Thyroid gland (tissue), 4 donors: ENCODE results near the gene ELOVL1. TPM values are rescaled to one million over a fixed set of nuclear protein-coding genes. Genes with fewer than 3 reads are reported as not detected.

Source experiments
- DNase-seq, 2 donors: peaks; one replicate each; pipeline ENCODE4 v3.0.0-alpha.2; 2019
- H3K27ac ChIP-seq, 3 donors: fragments of 200-600 bp; sonication (generic); 1 replicate in 2 of 3; 2 replicates in 1 of 3; pipeline ENCODE4 v1.5.1; 2016 to 2019; ENCODE audit warnings: mild to moderate bottlenecking in 1 of 3, moderate library complexity in 1 of 3
- H3K27me3 ChIP-seq: fragments of 200-600 bp; sonication (generic); one replicate; pipeline ENCODE4 v1.5.1; 2019
- H3K36me3 ChIP-seq, 2 donors: fragments of 200-600 bp; sonication (generic); one replicate each; pipeline ENCODE4 v1.5.1; 2016 to 2019
- H3K4me1 ChIP-seq, 2 donors: fragments of 200-600 bp; sonication (generic); one replicate each; pipeline ENCODE4 v1.5.1; 2017 to 2019
- H3K4me3 ChIP-seq, 3 donors: fragments of 200-600 bp; sonication (generic); replicated peaks in 1 of 3; 1 replicate in 2 of 3; 2 replicates in 1 of 3; pipeline ENCODE4 v1.5.1; 2016; ENCODE audit warnings: mild to moderate bottlenecking in 1 of 3
- H3K9me3 ChIP-seq: fragments of 200-600 bp; sonication (generic); one replicate; pipeline ENCODE4 v1.5.1; 2017
- POLR2A ChIP-seq, 2 donors: fragments of 450-650 bp; IDR thresholded peaks; one replicate each; pipeline ENCODE4 v1.6.1; 2017; ENCODE audit warnings: antibody characterized with exemption in 2 of 2, mild to moderate bottlenecking in 2 of 2, moderate library complexity in 1 of 2
- WGBS, 2 donors: methylation state at CpG; one replicate each; pipeline ENCODE4 v1.1.5; 2017; 5-methylcytosine and 5-hydroxymethylcytosine counted together
- intact Hi-C: fragments of 100-400 bp; cut with DNase I; formaldehyde crosslinking; loops from one replicate; pipeline ENCODE4 v1.15.1; 2023
- total RNA-seq, 4 donors: library from RNA; depleted of rRNA; stranded (reverse); fragments of >200 nt; gene quantifications; one replicate each; pipeline ENCODE4 v1.2.3, GENCODE V29; 2016
- TF ChIP-seq, protein P1 (sequence below), 6 experiments: fragments of 200-600 bp in 3 of 6; fragments of 450-650 bp in 3 of 6; sonication (generic) in 3 of 6; IDR thresholded peaks; one replicate each; pipeline ENCODE4 v1.5.1; 2016 to 2019; ENCODE audit warnings: antibody characterized with exemption in 6 of 6, mild to moderate bottlenecking in 2 of 6, inconsistent platforms in 1 of 6, moderate library complexity in 1 of 6

ELOVL1 gene
- total RNA-seq, 4 donors from 2014 or later = 70.5 to 117 (median 85.8) TPM

DNA sequence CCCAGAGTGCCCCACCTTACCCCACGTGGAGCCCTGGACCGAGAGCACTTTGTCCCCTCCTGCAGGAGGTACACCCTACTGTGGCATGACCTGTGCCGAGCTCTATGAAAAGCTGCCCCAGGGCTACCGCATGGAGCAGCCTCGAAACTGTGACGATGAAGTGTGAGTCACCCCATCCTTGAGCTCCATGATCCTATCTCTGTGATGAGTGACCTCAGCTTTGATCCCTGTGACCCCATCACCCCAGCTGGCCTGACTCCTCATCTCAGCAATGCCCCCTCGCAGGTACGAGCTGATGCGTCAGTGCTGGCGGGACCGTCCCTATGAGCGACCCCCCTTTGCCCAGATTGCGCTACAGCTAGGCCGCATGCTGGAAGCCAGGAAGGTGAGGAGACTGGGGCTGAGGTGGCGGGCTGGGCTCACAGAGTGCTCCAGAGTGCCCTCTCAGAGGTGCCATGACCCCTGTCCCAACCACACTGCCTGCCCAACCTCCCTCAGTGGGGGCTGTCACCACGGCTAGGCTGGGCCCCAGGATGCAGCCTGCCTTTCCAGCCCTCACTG is 46.4 kb downstream of the ELOVL1 start:
- TF ChIP-seq, protein P1, sequence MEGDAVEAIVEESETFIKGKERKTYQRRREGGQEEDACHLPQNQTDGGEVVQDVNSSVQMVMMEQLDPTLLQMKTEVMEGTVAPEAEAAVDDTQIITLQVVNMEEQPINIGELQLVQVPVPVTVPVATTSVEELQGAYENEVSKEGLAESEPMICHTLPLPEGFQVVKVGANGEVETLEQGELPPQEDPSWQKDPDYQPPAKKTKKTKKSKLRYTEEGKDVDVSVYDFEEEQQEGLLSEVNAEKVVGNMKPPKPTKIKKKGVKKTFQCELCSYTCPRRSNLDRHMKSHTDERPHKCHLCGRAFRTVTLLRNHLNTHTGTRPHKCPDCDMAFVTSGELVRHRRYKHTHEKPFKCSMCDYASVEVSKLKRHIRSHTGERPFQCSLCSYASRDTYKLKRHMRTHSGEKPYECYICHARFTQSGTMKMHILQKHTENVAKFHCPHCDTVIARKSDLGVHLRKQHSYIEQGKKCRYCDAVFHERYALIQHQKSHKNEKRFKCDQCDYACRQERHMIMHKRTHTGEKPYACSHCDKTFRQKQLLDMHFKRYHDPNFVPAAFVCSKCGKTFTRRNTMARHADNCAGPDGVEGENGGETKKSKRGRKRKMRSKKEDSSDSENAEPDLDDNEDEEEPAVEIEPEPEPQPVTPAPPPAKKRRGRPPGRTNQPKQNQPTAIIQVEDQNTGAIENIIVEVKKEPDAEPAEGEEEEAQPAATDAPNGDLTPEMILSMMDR (IDR thresholded peaks at IDR 0.05) = no peak
- no peak for TF ChIP-seq POLR2A (IDR thresholded peaks at IDR 0.05)
- WGBS, 2 donors = 91 to 98% methylated on average over 8 to 16 of the region's 16 CpGs
- Histone ChIP-seq H3K36me3 (peaks cover 0 to 3% of the 10 kb centered on the region in 2 donors), H3K4me1 (peaks cover 0 to under 1% of the 10 kb centered on the region in 2 donors), H3K9me3 (no peaks in the 10 kb centered on the region), H3K27ac (no peak overlapping the region), H3K27me3 (no peaks in the 10 kb centered on the region), H3K4me3 (no peak overlapping the region)
- intact Hi-C loops = no loop called here
- no peak for DNase-seq

DNA sequence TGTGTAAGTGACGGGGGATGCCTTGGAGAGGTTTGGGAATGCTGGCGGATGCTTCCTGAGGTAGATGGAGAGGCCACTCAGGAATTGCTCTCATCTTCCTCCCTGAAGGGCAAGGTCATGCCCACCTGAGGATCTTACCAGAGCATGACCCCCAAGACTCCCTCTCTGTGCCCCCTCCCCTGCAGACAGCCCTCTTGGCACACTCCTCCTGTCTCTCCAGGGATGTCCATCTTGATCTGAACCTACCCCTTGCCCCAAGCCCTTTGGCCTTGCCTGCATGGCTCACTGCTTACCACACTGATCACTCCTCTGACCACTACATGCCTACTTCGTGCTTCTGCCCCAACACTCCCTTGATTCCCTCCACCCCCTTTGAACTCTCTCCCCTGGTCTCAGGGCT is 48.0 kb downstream of the ELOVL1 start:
- Histone ChIP-seq H3K4me3 (no peak overlapping the region), H3K27ac (no peak overlapping the region), H3K27me3 (no peaks in the 10 kb centered on the region), H3K9me3 (no peaks in the 10 kb centered on the region), H3K36me3 (peaks cover 0 to 3% of the 10 kb centered on the region in 2 donors), H3K4me1 (peaks cover 0 to 4% of the 10 kb centered on the region in 2 donors)
- 92 to 94% methylated on average over 2 to 3 of the region's 3 CpGs for WGBS, 2 donors
- intact Hi-C loops = no loop called here
- no peak for DNase-seq
- TF ChIP-seq, protein P1 (IDR thresholded peaks at IDR 0.05) = no peak
- no peak for TF ChIP-seq POLR2A (IDR thresholded peaks at IDR 0.05)

DNA sequence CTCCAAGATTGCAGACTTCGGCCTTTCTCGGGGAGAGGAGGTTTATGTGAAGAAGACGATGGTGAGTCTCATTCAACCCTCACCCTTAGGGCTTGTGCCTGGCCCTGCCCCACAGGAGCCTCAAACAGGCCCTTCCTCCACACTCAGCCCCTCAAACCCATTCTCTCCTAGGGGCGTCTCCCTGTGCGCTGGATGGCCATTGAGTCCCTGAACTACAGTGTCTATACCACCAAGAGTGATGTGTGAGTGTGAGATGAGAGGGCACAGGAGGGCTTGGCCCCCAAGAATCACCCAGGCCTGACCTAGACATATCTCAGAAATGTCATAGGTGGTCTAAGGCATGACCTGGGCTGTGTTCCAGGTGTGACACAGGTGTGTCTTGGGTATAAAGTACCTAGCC is 48.5 kb downstream of the ELOVL1 start:
- peaks cover 0 to 3% of the 10 kb centered on the region in 2 donors for H3K36me3 ChIP-seq
- TF ChIP-seq, protein P1 (IDR thresholded peaks at IDR 0.05) = no peak
- no peak for TF ChIP-seq POLR2A (IDR thresholded peaks at IDR 0.05)
- DNase-seq = no peak
- H3K9me3 ChIP-seq = no peaks in the 10 kb centered on the region
- 95 to 98% methylated on average over 5 of the region's 5 CpGs for WGBS, 2 donors
- intact Hi-C loops = no loop called here
- no peak overlapping the region for H3K27ac ChIP-seq
- H3K4me1 ChIP-seq = peaks cover 0 to 4% of the 10 kb centered on the region in 2 donors
- H3K4me3 ChIP-seq = no peak overlapping the region
- H3K27me3 ChIP-seq = no peaks in the 10 kb centered on the region

DNA sequence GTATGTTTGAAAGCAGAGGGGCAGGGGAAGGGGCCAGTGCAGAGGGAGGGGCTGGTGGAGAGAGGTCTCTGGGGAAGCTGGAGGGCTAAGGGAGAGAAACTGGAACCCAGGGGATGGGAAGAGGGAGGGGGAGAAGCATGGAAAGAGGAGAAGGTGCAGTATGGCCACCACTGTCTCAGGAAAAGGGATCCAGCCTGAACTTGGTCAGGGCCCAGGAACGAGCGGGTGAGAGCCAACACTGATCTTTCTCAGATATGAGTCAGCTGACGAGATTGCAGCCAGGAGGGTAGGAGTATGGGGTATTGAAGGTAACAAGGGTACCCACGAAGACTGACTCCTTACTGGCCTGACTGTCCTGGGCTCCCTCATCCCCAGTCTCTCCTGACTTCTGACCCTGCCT is 49.0 kb downstream of the ELOVL1 start:
- Histone ChIP-seq H3K27me3 (no peaks in the 10 kb centered on the region), H3K9me3 (no peaks in the 10 kb centered on the region), H3K36me3 (peaks cover 0 to 4% of the 10 kb centered on the region in 2 donors), H3K4me1 (peaks cover 0 to 4% of the 10 kb centered on the region in 2 donors), H3K4me3 (no peak overlapping the region), H3K27ac (no peak overlapping the region)
- intact Hi-C loops = no loop called here
- no peak for DNase-seq
- WGBS, 2 donors = 80 to 89% methylated on average over 4 of the region's 4 CpGs
- TF ChIP-seq, protein P1 (IDR thresholded peaks at IDR 0.05) = no peak
- no peak for TF ChIP-seq POLR2A (IDR thresholded peaks at IDR 0.05)

DNA sequence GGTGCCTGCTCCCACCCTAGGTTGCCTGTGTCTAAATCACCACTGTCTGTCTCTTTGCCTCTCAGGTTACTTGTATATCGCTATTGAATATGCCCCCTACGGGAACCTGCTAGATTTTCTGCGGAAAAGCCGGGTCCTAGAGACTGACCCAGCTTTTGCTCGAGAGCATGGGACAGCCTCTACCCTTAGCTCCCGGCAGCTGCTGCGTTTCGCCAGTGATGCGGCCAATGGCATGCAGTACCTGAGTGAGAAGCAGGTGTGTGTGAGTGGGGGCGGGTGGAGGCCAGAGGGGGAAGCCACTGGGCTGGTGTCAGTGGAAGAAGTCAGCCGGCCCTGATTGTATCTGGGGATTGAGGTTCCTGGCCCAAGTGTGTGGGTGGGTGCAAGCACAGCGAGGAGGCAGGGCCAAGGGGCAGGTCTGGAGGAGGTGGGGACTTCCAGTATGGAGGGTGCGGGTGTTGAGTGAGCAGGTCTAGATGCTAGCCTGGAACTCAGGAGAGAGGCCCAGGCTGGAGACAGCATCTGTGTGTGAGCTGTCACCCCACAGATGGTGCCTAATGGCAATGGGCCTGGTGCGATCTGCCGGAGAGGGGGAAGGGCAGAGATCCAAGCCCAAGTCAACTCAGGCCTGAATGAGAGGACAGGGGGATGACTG is 49.9 kb downstream of the ELOVL1 start:
- TF ChIP-seq, protein P1 (IDR thresholded peaks at IDR 0.05) = no peak
- TF ChIP-seq POLR2A (IDR thresholded peaks at IDR 0.05) = no peak
- no peak for DNase-seq
- H3K27ac ChIP-seq = no peak overlapping the region
- WGBS, 2 donors = 83 to 87% methylated on average over 15 of the region's 15 CpGs
- no peaks in the 10 kb centered on the region for H3K9me3 ChIP-seq
- H3K27me3 ChIP-seq = no peaks in the 10 kb centered on the region
- peaks cover 0 to 4% of the 10 kb centered on the region in 2 donors for H3K4me1 ChIP-seq
- intact Hi-C loops = no loop called here
- H3K4me3 ChIP-seq = no peak overlapping the region
- peaks cover 0 to 7% of the 10 kb centered on the region in 2 donors for H3K36me3 ChIP-seq
